GM23338 (cell line): ENCODE measurements around the gene TECR. TPM values are rescaled to one million over a fixed set of nuclear protein-coding genes. Genes with fewer than 3 reads are reported as not detected.

Source experiments
- ATAC-seq: fragments of 200-7000 bp; cut with Tn5 transposase; 3 replicates; pipeline ENCODE4 v1.9.1; 2020
- DNase-seq: peaks from one replicate; pipeline ENCODE4 v3.0.0-alpha.2; 2015; ENCODE audit warnings: low spot score
- H2AFZ ChIP-seq: fragments of 200-600 bp; sonication (generic); 2 replicates; pipeline ENCODE4 v1.8.0; 2016; ENCODE audit warnings: antibody characterized with exemption, mild to moderate bottlenecking, moderate library complexity
- H3F3A ChIP-seq: fragments of 200-600 bp; sonication (generic); replicated peaks from 2 replicates; pipeline ENCODE4 v1.8.0; 2017; ENCODE audit warnings: antibody characterized with exemption, mixed run types, low read depth
- H3K27ac ChIP-seq: fragments of 200-600 bp; sonication (generic); 2 replicates; pipeline ENCODE4 v1.6.1; 2016; ENCODE audit warnings: low read depth
- H3K27me3 ChIP-seq: fragments of 200-600 bp; sonication (generic); 2 replicates; pipeline ENCODE4 v1.8.0; 2016; ENCODE audit warnings: mild to moderate bottlenecking, mixed run types, moderate library complexity; ENCODE audit not compliant: insufficient read depth
- H3K36me3 ChIP-seq: fragments of 200-600 bp; sonication (generic); 2 replicates; pipeline ENCODE4 v1.8.0; 2016; ENCODE audit warnings: mild to moderate bottlenecking; ENCODE audit not compliant: insufficient read depth
- H3K4me1 ChIP-seq: fragments of 200-600 bp; sonication (generic); 2 replicates; pipeline ENCODE4 v1.8.0; 2016; ENCODE audit warnings: mild to moderate bottlenecking, moderate library complexity; ENCODE audit not compliant: insufficient read depth
- H3K4me2 ChIP-seq: fragments of 200-600 bp; sonication (generic); 2 replicates; pipeline ENCODE4 v1.7.1; 2017; ENCODE audit warnings: mixed run types
- H3K4me3 ChIP-seq: fragments of 200-600 bp; sonication (generic); 2 replicates; pipeline ENCODE4 v1.6.1; 2016; ENCODE audit warnings: mixed run types
- H3K79me2 ChIP-seq: fragments of 200-600 bp; sonication (generic); replicated peaks from 2 replicates; pipeline ENCODE4 v1.8.0; 2017; ENCODE audit warnings: mild to moderate bottlenecking; ENCODE audit not compliant: insufficient read depth
- H3K9me2 ChIP-seq: fragments of 200-600 bp; sonication (generic); 2 replicates; pipeline ENCODE4 v1.8.0; 2017; ENCODE audit not compliant: insufficient read depth
- H4K20me1 ChIP-seq: fragments of 200-600 bp; sonication (generic); replicated peaks from 2 replicates; pipeline ENCODE4 v1.8.0; 2017; ENCODE audit warnings: mild to moderate bottlenecking; ENCODE audit not compliant: insufficient read depth
- H3K27ac Mint-ChIP-seq: 2 replicates; pipeline ENCODE4 v1.8.0; 2020; ENCODE audit warnings: inconsistent platforms, mild to moderate bottlenecking, moderate library complexity, mixed read lengths
- H3K27me3 Mint-ChIP-seq: 3 replicates; pipeline ENCODE4 v1.8.0; 2022; ENCODE audit warnings: low read depth, mild to moderate bottlenecking, moderate library complexity, mixed read lengths, inconsistent platforms; ENCODE audit not compliant: insufficient read depth, poor library complexity
- H3K36me3 Mint-ChIP-seq: 3 replicates; pipeline ENCODE4 v1.8.0; 2021; ENCODE audit warnings: low read depth, mild to moderate bottlenecking, inconsistent platforms, moderate library complexity, mixed read lengths
- H3K4me1 Mint-ChIP-seq: 3 replicates; pipeline ENCODE4 v1.8.0; 2020; ENCODE audit warnings: mild to moderate bottlenecking, inconsistent platforms, mixed read lengths
- H3K4me3 Mint-ChIP-seq: 3 replicates; pipeline ENCODE4 v1.8.0; 2021; ENCODE audit warnings: moderate library complexity, mild to moderate bottlenecking, inconsistent platforms, mixed read lengths
- H3K9me3 Mint-ChIP-seq: 3 replicates; pipeline ENCODE4 v1.8.0; 2020; ENCODE audit warnings: moderate library complexity, mild to moderate bottlenecking, inconsistent platforms, mixed read lengths
- CREB1 ChIP-seq: fragments of 250-450 bp; sonication (Bioruptor Pico); IDR thresholded peaks from 2 replicates; pipeline ENCODE4 v1.5.0; 2020; ENCODE audit warnings: low read depth, mild to moderate bottlenecking, moderate library complexity
- ETS1 ChIP-seq: IDR thresholded peaks from 2 replicates; pipeline ENCODE4 v1.6.1; 2016; ENCODE audit warnings: antibody characterized with exemption
- EZH2 ChIP-seq: fragments of 200-600 bp; sonication (generic); IDR thresholded peaks from one replicate; pipeline ENCODE4 v1.8.0; 2017; ENCODE audit warnings: antibody characterized with exemption, mild to moderate bottlenecking, low read depth; ENCODE audit not compliant: unreplicated experiment
- EZH2phosphoT487 ChIP-seq: fragments of 200-600 bp; sonication (generic); IDR thresholded peaks from one replicate; pipeline ENCODE4 v1.8.1; 2018; ENCODE audit warnings: antibody characterized with exemption; ENCODE audit not compliant: unreplicated experiment
- JUNB ChIP-seq: IDR thresholded peaks from one replicate; pipeline ENCODE4 v1.6.1; 2016; ENCODE audit warnings: antibody characterized with exemption; ENCODE audit not compliant: unreplicated experiment
- POLR2AphosphoS5 ChIP-seq: IDR thresholded peaks from 2 replicates; pipeline ENCODE4 v1.6.1; 2016; ENCODE audit warnings: antibody characterized with exemption, low read depth
- ZNF114 ChIP-seq: fragments of 250-450 bp; sonication (Bioruptor Pico); IDR thresholded peaks from 2 replicates; pipeline ENCODE4 v1.5.0; 2020; ENCODE audit warnings: mild to moderate bottlenecking, moderate library complexity
- ZNF331 ChIP-seq: fragments of 250-450 bp; sonication (Bioruptor Pico); IDR thresholded peaks from 2 replicates; pipeline ENCODE4 v1.5.0; 2020; ENCODE audit warnings: low read depth, mild to moderate bottlenecking, moderate library complexity
- ZNF462 ChIP-seq: fragments of 250-450 bp; sonication (Bioruptor Pico); IDR thresholded peaks from 2 replicates; pipeline ENCODE4 v1.5.0; 2020; ENCODE audit warnings: mild to moderate bottlenecking, moderate library complexity
- polyA plus RNA-seq: library from polyadenylated mRNA; unstranded; fragments of >200 nt; fragmentation: Nextera tagmentation; extraction: Ambion mirVana; gene quantifications from 2 replicates; pipeline ENCODE4 v1.2.1, GENCODE V29; 2016
- total RNA-seq: library from RNA; depleted of rRNA; stranded (reverse); fragments of >200 nt; shearing (Covaris generic); gene quantifications from 2 replicates; pipeline ENCODE4 v1.2.3, GENCODE V29; 2014
- TF ChIP-seq, protein P1 (sequence below): IDR thresholded peaks from one replicate; pipeline ENCODE4 v1.6.1; 2018; ENCODE audit warnings: antibody characterized with exemption; ENCODE audit not compliant: unreplicated experiment
- TF ChIP-seq, protein P2 (sequence below), 2 experiments: fragments of 200-600 bp in 1 of 2; sonication (generic) in 1 of 2; conservative IDR thresholded peaks; 2 replicates each; pipeline versions ENCODE4 v1.5.1 to v1.6.1; 2016 to 2017; ENCODE audit warnings: antibody characterized with exemption in 2 of 2, low read depth in 2 of 2, mild to moderate bottlenecking in 2 of 2, moderate library complexity in 1 of 2

TECR gene
- total and polyA plus RNA-seq, 2 experiments from 2014 or later: 107 to 268 TPM

DNA sequence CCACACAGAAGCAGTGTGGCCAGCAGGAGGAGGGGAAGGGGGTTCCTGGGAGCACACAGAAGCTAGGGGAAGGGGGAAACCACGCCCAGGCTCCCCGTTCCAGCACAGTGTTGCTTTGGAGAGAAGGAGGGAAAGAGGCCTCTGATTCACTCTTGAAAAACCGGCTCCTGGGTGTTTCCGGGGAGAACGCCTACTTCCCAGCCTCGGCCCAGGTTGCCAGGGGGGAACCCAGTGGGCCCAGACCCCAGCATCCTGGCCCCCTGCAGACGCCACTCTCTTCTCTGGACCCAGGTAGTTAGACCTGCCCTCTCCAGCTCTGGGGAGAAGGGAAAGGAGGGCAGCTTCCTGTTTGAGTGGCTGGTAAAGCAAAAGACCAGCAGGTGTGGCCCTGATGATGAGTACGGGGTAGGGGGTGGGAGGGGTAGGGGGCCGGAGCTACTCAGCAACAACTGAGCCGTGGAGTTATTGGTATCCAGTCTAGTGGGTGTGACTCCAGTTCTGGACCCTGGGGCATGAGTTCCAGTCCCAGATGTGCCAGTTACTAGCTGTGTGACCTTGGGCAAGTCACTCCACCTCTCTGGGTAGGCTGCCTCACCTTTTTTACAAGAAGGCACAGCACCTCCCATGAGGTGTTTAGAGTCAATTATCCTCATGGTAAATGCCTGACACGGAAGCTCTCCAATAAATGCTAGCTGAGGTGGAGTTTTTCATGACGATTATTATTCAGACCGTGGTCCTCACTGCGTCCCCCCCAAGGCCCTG is 34.3 kb upstream of the TECR start:
- H3K4me2 ChIP-seq: peak overlapping the region; percentile 95
- no peaks in the 10 kb centered on the region; the same call in 1 of the 2 replicates for H3K36me3 ChIP-seq
- Mint-ChIP-seq H3K36me3 (peaks cover 26% of the 10 kb centered on the region), H3K4me1 (peaks cover 22% of the 10 kb centered on the region), H3K9me3 (no peaks in the 10 kb centered on the region), H3K27ac (peak overlapping the region; percentile 81), H3K4me3 (peak overlapping the region; percentile 89), H3K27me3 (peaks cover 16% of the 10 kb centered on the region)
- H3K27ac ChIP-seq: 0 out of 2 replicates have a peak overlapping the region, but pooled peaks have one; percentile 39
- peak overlapping the region; percentile 90 for H3K4me3 ChIP-seq
- H4K20me1 ChIP-seq: peaks cover 8% of the 10 kb centered on the region; the same call in 1 of the 2 replicates
- H3K4me1 ChIP-seq: no peaks in the 10 kb centered on the region; the same call in 1 of the 2 replicates
- no peaks in the 10 kb centered on the region for H3K27me3 ChIP-seq
- peaks cover 28% of the 10 kb centered on the region for H3K79me2 ChIP-seq
- ATAC-seq (no peak), DNase-seq (no peak)
- H3F3A ChIP-seq: peaks cover 11% of the 10 kb centered on the region
- TF ChIP-seq ZNF462 (CRISPR knock-in tag): no peak
- TF ChIP-seq CREB1 (CRISPR knock-in tag): no peak
- TF ChIP-seq EZH2: no peak
- TF ChIP-seq, protein P1, sequence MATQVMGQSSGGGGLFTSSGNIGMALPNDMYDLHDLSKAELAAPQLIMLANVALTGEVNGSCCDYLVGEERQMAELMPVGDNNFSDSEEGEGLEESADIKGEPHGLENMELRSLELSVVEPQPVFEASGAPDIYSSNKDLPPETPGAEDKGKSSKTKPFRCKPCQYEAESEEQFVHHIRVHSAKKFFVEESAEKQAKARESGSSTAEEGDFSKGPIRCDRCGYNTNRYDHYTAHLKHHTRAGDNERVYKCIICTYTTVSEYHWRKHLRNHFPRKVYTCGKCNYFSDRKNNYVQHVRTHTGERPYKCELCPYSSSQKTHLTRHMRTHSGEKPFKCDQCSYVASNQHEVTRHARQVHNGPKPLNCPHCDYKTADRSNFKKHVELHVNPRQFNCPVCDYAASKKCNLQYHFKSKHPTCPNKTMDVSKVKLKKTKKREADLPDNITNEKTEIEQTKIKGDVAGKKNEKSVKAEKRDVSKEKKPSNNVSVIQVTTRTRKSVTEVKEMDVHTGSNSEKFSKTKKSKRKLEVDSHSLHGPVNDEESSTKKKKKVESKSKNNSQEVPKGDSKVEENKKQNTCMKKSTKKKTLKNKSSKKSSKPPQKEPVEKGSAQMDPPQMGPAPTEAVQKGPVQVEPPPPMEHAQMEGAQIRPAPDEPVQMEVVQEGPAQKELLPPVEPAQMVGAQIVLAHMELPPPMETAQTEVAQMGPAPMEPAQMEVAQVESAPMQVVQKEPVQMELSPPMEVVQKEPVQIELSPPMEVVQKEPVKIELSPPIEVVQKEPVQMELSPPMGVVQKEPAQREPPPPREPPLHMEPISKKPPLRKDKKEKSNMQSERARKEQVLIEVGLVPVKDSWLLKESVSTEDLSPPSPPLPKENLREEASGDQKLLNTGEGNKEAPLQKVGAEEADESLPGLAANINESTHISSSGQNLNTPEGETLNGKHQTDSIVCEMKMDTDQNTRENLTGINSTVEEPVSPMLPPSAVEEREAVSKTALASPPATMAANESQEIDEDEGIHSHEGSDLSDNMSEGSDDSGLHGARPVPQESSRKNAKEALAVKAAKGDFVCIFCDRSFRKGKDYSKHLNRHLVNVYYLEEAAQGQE: no peak
- no peak for TF ChIP-seq ETS1
- no peak for TF ChIP-seq POLR2AphosphoS5
- TF ChIP-seq, protein P2, sequence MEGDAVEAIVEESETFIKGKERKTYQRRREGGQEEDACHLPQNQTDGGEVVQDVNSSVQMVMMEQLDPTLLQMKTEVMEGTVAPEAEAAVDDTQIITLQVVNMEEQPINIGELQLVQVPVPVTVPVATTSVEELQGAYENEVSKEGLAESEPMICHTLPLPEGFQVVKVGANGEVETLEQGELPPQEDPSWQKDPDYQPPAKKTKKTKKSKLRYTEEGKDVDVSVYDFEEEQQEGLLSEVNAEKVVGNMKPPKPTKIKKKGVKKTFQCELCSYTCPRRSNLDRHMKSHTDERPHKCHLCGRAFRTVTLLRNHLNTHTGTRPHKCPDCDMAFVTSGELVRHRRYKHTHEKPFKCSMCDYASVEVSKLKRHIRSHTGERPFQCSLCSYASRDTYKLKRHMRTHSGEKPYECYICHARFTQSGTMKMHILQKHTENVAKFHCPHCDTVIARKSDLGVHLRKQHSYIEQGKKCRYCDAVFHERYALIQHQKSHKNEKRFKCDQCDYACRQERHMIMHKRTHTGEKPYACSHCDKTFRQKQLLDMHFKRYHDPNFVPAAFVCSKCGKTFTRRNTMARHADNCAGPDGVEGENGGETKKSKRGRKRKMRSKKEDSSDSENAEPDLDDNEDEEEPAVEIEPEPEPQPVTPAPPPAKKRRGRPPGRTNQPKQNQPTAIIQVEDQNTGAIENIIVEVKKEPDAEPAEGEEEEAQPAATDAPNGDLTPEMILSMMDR (conservative IDR thresholded peaks at IDR 0.05; ENCODE audit: low read depth in 2 of 2): no peak
- no peak for TF ChIP-seq JUNB
- no peak for TF ChIP-seq ZNF331 (CRISPR knock-in tag)
- TF ChIP-seq EZH2phosphoT487: no peak
- no peak for TF ChIP-seq ZNF114
- no peak overlapping the region for H2AFZ ChIP-seq
- no peaks in the 10 kb centered on the region for H3K9me2 ChIP-seq
